ENCODE results near the gene LIX1L.

DNA sequence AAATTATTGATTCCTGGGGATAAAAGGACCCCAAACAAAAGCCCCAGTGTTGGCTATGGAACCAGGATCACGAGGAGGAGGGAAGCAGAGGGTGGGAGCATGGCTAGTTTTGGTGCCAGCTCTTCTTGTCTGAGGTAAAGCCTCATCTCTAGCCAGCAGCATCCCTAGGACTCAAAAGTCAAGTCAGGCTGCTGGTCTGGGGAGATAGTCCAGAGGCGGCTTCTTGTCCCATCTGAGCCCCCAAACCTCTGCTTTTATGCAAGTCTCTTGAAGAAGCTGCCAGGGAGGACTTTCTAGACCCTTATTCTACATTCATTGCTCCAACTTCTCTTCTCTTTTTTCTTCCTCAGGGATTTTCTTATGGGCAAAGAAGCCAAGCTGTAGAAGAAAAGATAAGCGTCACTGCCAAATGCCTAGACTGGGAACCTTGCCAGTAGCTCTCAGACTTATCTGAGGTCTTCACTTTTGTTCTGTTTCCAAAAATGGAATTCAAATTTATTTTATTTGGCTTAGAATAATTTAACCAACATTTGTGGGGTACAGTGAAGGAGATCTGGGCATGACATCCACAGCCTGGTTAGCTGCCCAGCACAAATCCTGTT is 65.2 kb downstream of the LIX1L start:
- TF ChIP-seq GATA2 (IDR thresholded peaks at IDR 0.05; ENCODE audit: low read depth, low read length), result no peak
- no peak for TF ChIP-seq GATA3 (IDR thresholded peaks at IDR 0.05; ENCODE audit: low read depth, low read length)
